ENCODE data around the gene ALOX5AP. TPM values are rescaled to one million over a fixed set of nuclear protein-coding genes. Genes with fewer than 3 reads are reported as not detected.
"Not testable (repeated sequence)": the region's sequence is repeated elsewhere in the genome, so short reads cannot be mapped to it uniquely, and the experiment has no call there.

The ALOX5AP gene
- total RNA-seq, 1 experiment from 2014 or later: not detected

DNA sequence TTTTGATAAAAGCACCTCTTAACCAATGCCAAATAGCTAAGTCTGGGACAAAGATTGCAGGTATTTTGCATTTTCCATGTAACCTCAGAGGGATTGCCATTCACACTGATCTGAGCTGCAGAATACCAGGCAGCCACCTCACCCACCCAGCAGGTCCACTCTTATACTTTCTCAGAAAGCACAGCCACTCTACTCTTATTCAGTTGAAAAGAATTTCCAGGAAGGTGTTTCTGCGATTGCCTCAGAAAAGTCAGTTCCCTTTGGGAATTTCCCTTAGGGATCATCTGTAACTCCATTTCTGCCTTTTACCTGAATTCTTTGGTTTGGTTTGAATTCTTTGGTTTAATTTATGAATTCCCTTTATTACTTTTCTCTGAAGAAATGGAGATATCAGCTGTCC lies 904 bp upstream of the ALOX5AP start:
- in situ Hi-C loops (cut with HindIII; ENCODE audit: low sequenced_read_pairs): no loop called here
- no peak for DNase-seq (ENCODE audit: low spot score)

- no peak for DNase-seq (ENCODE audit: low spot score)
- in situ Hi-C loops (cut with HindIII; ENCODE audit: low sequenced_read_pairs): no loop called here
Observed at GRCh38 chr13:30735872-30736175, 481 bp downstream of the ALOX5AP start.

- in situ Hi-C loops (cut with HindIII; ENCODE audit: low sequenced_read_pairs): no loop called here
Observed at GRCh38 chr13:30736461-30737320, 1.3 kb downstream of the ALOX5AP start.

DNA sequence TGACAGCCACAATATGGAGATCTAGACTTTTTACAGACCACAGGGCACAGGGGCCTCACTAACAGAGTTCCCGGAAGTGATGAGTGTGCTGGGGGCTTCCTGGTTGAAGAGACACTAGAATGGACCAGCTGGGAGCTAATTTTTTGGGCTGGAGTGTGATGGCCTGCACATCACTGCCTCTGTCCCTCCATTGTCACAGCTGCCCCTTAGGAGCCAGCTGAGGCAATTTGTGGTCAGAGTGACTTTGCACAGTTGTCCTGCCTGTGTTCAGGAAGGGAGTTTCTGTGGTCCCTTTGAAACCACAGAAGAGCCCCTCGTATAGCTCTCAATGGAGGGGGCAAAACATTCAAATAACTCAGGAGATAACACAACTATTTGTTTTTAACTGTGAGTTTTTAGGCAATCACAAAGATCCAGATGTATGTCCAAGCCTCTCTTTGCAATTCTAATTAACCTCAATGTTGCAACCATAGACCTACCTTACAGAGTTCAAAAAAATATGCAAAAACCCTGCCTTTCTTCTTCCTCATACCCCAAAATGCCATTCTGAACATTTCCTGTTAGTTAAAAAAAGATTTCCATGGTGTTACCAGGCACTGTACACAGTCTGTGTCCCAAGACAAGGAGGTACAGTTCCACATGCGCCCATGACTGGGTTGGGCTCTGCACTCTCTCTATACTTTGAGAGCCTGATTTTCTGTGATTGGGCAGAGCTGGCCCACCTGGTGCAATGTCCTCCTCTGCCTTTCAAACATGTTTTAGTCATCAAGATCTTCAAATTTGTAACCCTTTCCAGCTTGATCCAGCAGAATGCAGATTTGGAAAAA lies 2.4 kb downstream of the ALOX5AP start:
- DNase-seq (ENCODE audit: low spot score): no peak
- in situ Hi-C loops (cut with HindIII; ENCODE audit: low sequenced_read_pairs): no loop called here

More at GRCh38 chr13:30736461-30737320, 1.3 kb downstream of the ALOX5AP start:
- DNase-seq (ENCODE audit: low spot score): no peak

DNA sequence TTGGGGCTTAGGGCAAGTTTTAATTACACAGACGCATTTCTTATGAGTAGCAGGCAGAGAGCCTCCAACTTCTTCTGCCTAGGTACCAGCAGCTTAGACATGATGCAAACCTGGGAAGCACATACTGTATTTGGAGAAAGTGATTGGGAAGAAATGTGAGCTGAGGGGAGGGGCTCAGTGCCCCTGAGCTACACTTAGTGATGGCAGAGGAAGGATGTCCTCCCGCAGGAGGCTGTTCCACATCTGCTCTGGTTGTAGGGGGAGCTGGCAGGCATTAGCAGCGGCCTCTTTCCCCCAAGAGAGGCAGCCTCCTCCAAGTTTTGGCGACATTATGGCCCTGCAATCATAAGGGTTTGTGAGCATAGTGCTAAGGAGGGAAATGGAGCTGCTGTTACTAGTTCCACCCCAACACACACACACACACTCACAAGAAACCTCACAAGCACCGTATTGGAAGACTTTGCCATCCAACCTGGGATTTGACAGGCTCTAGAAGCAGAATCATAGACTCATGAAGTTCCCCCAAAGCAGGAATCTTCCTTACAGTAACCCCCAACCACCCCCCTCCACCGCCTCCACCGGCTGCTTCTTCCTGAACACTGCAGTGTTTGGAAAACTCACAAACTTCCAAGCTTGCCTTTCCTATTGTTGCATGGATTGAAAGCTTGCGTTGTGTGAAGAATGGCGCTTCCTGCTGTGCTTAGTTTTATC lies 3.3 kb downstream of the ALOX5AP start:
- no peak for DNase-seq (ENCODE audit: low spot score)
- in situ Hi-C loops (cut with HindIII; ENCODE audit: low sequenced_read_pairs): no loop called here

GRCh38 chr13:30739237-30739528 lies 3.8 kb downstream of the ALOX5AP start:
- in situ Hi-C loops (cut with HindIII; ENCODE audit: low sequenced_read_pairs): no loop called here
- no peak for DNase-seq (ENCODE audit: low spot score)

DNA sequence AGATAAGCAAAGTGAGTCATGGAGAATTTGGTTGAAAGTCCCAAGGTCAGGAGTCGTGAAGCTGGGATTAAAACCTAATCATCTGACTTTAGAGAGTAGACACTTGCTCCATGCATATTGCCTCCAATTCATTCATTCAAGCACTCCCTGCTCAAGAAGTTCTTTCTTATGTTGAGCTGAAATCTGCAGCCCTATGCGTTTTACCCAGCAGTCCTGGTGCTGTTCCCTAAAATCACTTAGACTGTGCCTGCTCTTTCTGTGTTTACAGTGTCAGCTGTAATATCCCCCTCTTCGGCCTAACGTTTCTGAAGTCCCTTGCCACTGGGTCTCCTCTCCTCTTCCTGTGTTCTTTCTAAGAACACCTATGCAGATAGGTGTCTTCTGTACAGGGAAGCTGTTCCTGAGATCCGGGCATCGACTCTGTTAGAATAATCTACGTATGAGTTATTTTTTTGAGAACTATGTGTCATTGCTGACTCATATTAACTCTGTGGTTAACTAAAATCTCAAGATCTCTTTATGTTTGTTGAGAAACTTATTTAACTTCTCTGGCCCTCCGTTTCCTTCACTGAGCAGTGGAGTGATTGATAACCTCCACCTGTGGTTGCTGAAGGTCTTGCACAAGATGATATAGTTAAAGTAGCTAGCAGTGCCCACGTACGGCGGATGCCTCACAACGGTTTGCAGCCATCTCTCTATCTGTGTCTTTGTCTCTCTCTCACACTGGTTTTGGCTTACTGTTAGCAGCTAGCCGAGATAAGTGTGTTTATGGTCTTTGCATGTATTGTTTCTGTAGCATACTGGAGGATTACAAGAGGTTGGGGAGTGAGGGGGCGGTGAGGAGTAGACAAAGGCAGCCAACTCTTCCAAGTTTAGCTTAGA lies 4.7 kb downstream of the ALOX5AP start:
- in situ Hi-C loops (cut with HindIII; ENCODE audit: low sequenced_read_pairs): no loop called here
- no peak for DNase-seq (ENCODE audit: low spot score)

GRCh38 chr13:30742901-30743300 lies 7.6 kb downstream of the ALOX5AP start:
- no peak for DNase-seq (ENCODE audit: low spot score)
- in situ Hi-C loops (cut with HindIII; ENCODE audit: low sequenced_read_pairs): no loop called here

DNA sequence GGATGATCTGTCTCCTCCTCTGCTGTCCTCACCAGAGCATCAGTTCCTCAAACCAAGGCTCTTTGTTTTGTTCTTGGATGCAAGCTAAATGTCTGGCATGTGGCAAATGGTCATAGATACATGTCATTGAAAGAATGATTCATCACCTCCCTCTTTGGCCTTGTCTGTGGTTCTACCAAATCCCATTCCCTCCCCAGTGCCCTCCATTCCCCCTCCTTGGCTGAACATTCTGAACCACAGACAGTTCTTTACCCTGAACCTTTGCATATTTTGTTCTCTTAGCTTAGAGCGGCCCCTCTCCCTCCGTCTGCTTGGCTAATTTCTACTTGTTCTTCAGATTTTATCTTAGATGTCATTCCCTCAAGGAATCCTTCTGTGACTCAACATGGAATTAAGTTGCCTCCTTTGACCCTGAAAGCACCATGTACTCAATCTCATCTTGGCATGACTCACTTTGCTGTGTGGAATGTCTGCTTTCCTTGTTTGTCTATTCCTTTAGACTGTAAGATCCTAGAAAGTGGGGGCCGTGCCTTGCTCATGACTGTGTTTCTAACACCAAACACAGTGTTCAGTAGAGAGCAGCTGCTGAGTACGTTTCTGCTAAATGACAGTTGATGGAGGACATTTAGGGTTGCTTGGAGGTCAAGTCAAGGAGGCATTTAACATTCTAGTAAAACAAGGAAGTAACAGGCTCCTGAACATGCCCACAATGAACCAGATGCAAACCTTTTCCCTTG lies 8.1 kb downstream of the ALOX5AP start:
- no peak for DNase-seq (ENCODE audit: low spot score)
- in situ Hi-C loops (cut with HindIII; ENCODE audit: low sequenced_read_pairs): no loop called here

- in situ Hi-C loops (cut with HindIII; ENCODE audit: low sequenced_read_pairs): no loop called here
- DNase-seq (ENCODE audit: low spot score): no peak
Observed at GRCh38 chr13:30744056-30744680, 8.8 kb downstream of the ALOX5AP start.

- in situ Hi-C loops (cut with HindIII; ENCODE audit: low sequenced_read_pairs): no loop called here
- no peak for DNase-seq (ENCODE audit: low spot score)
Observed at GRCh38 chr13:30744681-30745077, 9.3 kb downstream of the ALOX5AP start.

- no peak for DNase-seq (ENCODE audit: low spot score)
- in situ Hi-C loops (cut with HindIII; ENCODE audit: low sequenced_read_pairs): no loop called here
Observed at GRCh38 chr13:30745906-30746686, 10.8 kb downstream of the ALOX5AP start.

DNA sequence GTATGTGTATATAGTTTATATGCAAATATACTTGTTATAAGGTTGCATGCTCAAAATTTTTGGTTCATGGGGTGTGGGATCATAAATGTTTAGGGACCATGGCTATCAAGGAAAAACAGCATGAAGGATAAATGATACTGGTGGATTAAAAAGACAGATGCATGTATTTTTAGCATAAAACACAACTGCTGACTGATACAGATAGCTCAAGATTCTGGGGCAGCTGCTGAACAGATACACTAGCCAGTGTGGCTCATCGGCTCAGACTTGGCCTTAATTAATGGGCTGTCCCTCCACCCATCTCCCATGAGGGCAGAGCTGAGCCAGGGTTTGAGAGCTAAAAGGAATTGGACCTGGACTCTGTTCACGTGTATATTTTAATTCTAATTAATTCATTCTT lies 11.4 kb downstream of the ALOX5AP start:
- no peak for DNase-seq (ENCODE audit: low spot score)
- in situ Hi-C loops (cut with HindIII; ENCODE audit: low sequenced_read_pairs): no loop called here

DNA sequence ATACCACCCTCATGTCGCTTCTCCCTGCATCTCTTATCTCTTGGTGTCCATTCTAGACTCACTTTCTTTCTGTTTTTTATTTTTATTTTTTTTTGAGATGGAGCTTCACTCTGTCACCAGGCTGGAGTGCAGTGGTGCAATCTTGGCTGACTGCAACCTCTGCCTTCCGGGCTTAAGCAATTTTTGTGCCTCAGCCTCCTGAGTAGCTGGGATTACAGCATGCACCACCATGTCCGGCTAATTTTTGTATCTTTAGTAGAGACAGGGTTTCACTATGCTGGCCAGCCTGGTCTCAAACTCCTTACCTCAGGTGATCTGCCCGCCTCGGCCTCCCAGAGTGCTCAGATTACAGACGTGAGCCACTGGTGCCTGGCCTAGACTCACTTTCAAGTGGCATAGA lies 12.5 kb downstream of the ALOX5AP start:
- DNase-seq (ENCODE audit: low spot score); in situ Hi-C loops (cut with HindIII; ENCODE audit: low sequenced_read_pairs): not testable (repeated sequence)

- DNase-seq (ENCODE audit: low spot score): no peak
- in situ Hi-C loops (cut with HindIII; ENCODE audit: low sequenced_read_pairs): no loop called here
Observed at GRCh38 chr13:30748717-30749116, 13.4 kb downstream of the ALOX5AP start.

DNA sequence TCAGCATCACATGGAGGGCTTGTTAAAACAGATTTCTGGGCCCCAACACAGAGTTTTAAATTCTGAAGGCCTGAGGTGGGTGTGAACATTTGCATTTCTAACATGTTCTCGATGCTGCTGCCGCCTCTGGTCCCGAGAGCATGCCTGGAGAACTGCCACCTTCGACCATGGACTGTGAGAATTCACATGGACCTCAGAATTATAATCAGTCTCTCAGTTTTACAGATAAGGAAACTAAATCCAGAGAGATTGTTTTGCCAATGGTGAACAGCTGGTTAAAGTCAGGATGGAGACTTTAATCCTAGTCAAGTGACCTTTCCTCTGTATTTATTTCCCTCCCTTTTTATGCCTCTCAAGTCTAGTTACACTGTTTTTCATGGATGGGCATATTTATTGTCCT lies 14.7 kb downstream of the ALOX5AP start:
- in situ Hi-C loops (cut with HindIII; ENCODE audit: low sequenced_read_pairs): no loop called here
- DNase-seq (ENCODE audit: low spot score): no peak

- in situ Hi-C loops (cut with HindIII; ENCODE audit: low sequenced_read_pairs): no loop called here
- DNase-seq (ENCODE audit: low spot score): no peak
Observed at GRCh38 chr13:30751183-30751933, 16.0 kb downstream of the ALOX5AP start.
